Mesenchymal stem cell (in vitro differentiated cells and primary cell): ENCODE measurements around the gene AK5.

Source experiments
- DNase-seq: peaks from one replicate; pipeline ENCODE4 v3.0.0-alpha.2; 2013
- H2AFZ ChIP-seq: one replicate; pipeline ENCODE4 v1.6.1; 2013; ENCODE audit warnings: low read depth, mild to moderate bottlenecking, control low read depth, inconsistent platforms, low read length, moderate library complexity
- H2AK5ac ChIP-seq: 2 replicates; pipeline ENCODE4 v1.6.1; 2013; ENCODE audit warnings: low read length, moderate library complexity, mild to moderate bottlenecking, inconsistent platforms; ENCODE audit not compliant: severe bottlenecking
- H2BK120ac ChIP-seq: one replicate; pipeline ENCODE4 v1.6.1; 2013; ENCODE audit warnings: low read depth, mild to moderate bottlenecking, inconsistent platforms, low read length, moderate library complexity
- H2BK12ac ChIP-seq, 2 experiments: one replicate each; pipeline ENCODE4 v1.6.1; 2013; ENCODE audit warnings: inconsistent platforms in 2 of 2, low read length in 2 of 2, mild to moderate bottlenecking in 2 of 2, moderate library complexity in 2 of 2, control low read depth in 1 of 2
- H2BK15ac ChIP-seq: one replicate; pipeline ENCODE4 v1.6.1; 2013; ENCODE audit warnings: mild to moderate bottlenecking, low read depth, inconsistent platforms; ENCODE audit not compliant: poor library complexity, severe bottlenecking
- H2BK5ac ChIP-seq: 2 replicates; pipeline ENCODE4 v1.6.1; 2013; ENCODE audit warnings: low read depth, mild to moderate bottlenecking, low read length, control low read depth, inconsistent platforms; ENCODE audit not compliant: poor library complexity, severe bottlenecking
- H3K14ac ChIP-seq, 2 experiments: one replicate each; pipeline ENCODE4 v1.6.1; 2013; ENCODE audit warnings: inconsistent platforms in 2 of 2, low read length in 2 of 2, control low read depth in 1 of 2, mild to moderate bottlenecking in 1 of 2, moderate library complexity in 1 of 2
- H3K18ac ChIP-seq, 2 experiments: one replicate each; pipeline ENCODE4 v1.6.1; 2013; ENCODE audit warnings: inconsistent platforms in 2 of 2, low read length in 2 of 2, control low read depth in 1 of 2, low read depth in 1 of 2, mild to moderate bottlenecking in 1 of 2
- H3K23ac ChIP-seq, 2 experiments: one replicate each; pipeline ENCODE4 v1.6.1; 2013; ENCODE audit warnings: inconsistent platforms in 2 of 2, low read length in 2 of 2, mild to moderate bottlenecking in 2 of 2, moderate library complexity in 2 of 2, control low read depth in 1 of 2
- H3K27ac ChIP-seq: 2 replicates; pipeline ENCODE4 v1.5.1; 2013; ENCODE audit warnings: mild to moderate bottlenecking, moderate library complexity, low read length, control low read depth, inconsistent platforms; ENCODE audit not compliant: poor library complexity, severe bottlenecking
- H3K27me3 ChIP-seq, 2 experiments: 2 replicates each; pipeline versions ENCODE4 v1.6.1 to v1.7.0; 2013; ENCODE audit warnings: low read length in 2 of 2, mild to moderate bottlenecking in 2 of 2, moderate library complexity in 2 of 2, control low read depth in 1 of 2, inconsistent platforms in 1 of 2; ENCODE audit not compliant: control insufficient read depth in 1 of 2, insufficient read depth in 1 of 2
- H3K36me3 ChIP-seq, 2 experiments: 2 replicates each; pipeline versions ENCODE4 v1.6.1 to v1.7.0; 2013; ENCODE audit warnings: low read length in 2 of 2, control low read depth in 1 of 2, inconsistent platforms in 1 of 2, low read depth in 1 of 2, mild to moderate bottlenecking in 1 of 2; ENCODE audit not compliant: insufficient read depth in 2 of 2, control insufficient read depth in 1 of 2
- H3K4ac ChIP-seq, 2 experiments: one replicate each; pipeline ENCODE4 v1.6.1; 2013; ENCODE audit warnings: inconsistent platforms in 2 of 2, low read length in 2 of 2, mild to moderate bottlenecking in 2 of 2, moderate library complexity in 2 of 2, control low read depth in 1 of 2, low read depth in 1 of 2
- H3K4me1 ChIP-seq: 2 replicates; pipeline ENCODE4 v1.6.1; 2013; ENCODE audit warnings: low read depth, low read length, control low read depth; ENCODE audit not compliant: control insufficient read depth, insufficient read depth
- H3K4me2 ChIP-seq: 2 replicates; pipeline ENCODE4 v1.6.1; 2013; ENCODE audit warnings: low read length, mild to moderate bottlenecking, inconsistent platforms; ENCODE audit not compliant: poor library complexity, severe bottlenecking
- H3K4me3 ChIP-seq, 2 experiments: 2 replicates each; pipeline versions ENCODE4 v1.5.1 to v1.7.0; 2013; ENCODE audit warnings: low read length in 2 of 2, mild to moderate bottlenecking in 2 of 2, control low read depth in 1 of 2, low read depth in 1 of 2; ENCODE audit not compliant: insufficient read depth in 1 of 2
- H3K79me1 ChIP-seq: replicated peaks from 2 replicates; pipeline ENCODE4 v1.6.1; 2013; ENCODE audit warnings: mild to moderate bottlenecking, control low read depth, low read length, inconsistent platforms; ENCODE audit not compliant: poor library complexity, severe bottlenecking
- H3K9ac ChIP-seq: 2 replicates; pipeline ENCODE4 v1.7.0; 2013; ENCODE audit warnings: mild to moderate bottlenecking, low read length, moderate library complexity
- H3K9me3 ChIP-seq: 2 replicates; pipeline ENCODE4 v1.7.0; 2013; ENCODE audit warnings: mild to moderate bottlenecking, low read length; ENCODE audit not compliant: control insufficient read depth
- H4K8ac ChIP-seq: one replicate; pipeline ENCODE4 v1.6.1; 2013; ENCODE audit warnings: inconsistent platforms, mild to moderate bottlenecking, low read length, moderate library complexity
- H4K91ac ChIP-seq: one replicate; pipeline ENCODE4 v1.6.1; 2013; ENCODE audit warnings: mild to moderate bottlenecking, low read length, inconsistent platforms
- WGBS: methylation state at CpG from one replicate; pipeline ENCODE4 v1.1.7; 2013; ENCODE audit warnings: mixed read lengths; 5-methylcytosine and 5-hydroxymethylcytosine counted together

AK5 gene

DNA sequence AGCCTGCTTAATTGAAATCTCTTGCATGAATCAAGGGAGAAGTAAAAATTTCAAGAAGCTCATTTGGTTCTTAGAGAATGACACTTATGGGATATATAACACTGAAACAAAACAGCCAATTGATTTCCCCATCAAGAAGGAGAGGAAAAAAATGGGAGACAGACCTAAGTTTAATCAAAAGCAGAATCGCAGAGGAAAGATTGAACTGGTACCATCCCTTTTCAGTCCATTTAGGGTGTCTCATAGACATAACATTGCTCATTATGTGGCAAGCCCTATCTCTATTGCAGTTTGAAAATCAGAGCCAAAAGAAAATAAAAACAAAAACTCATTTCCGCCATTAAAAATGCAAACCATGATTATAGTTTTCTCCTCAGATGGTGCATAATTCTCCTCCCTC, 119.6 kb downstream of the AK5 start:
- H4K8ac ChIP-seq: no peak overlapping the region
- H3K4me1 ChIP-seq: no peaks in the 10 kb centered on the region
- DNase-seq: no peak
- H2BK120ac ChIP-seq: no peak overlapping the region
- peaks cover 14% of the 10 kb centered on the region for H3K79me1 ChIP-seq
- H4K91ac ChIP-seq: no peak overlapping the region
- 100% methylated on average over 2 of the region's 2 CpGs for WGBS
- H3K4me3 ChIP-seq: no peak overlapping the region
- H3K36me3 ChIP-seq: no peaks in the 10 kb centered on the region
- H2BK12ac ChIP-seq: no peak overlapping the region
- no peak overlapping the region for H2AFZ ChIP-seq
- H3K9ac ChIP-seq: no peak overlapping the region
- H3K4ac ChIP-seq: no peak overlapping the region
- H2BK5ac ChIP-seq: no peak overlapping the region
- no peaks in the 10 kb centered on the region for H3K9me3 ChIP-seq
- no peak overlapping the region for H3K18ac ChIP-seq
- no peaks in the 10 kb centered on the region for H3K27me3 ChIP-seq
- no peak overlapping the region for H3K4me2 ChIP-seq
- no peak overlapping the region for H2AK5ac ChIP-seq
- H2BK15ac ChIP-seq: no peak overlapping the region
- no peak overlapping the region for H3K27ac ChIP-seq
- no peak overlapping the region for H3K23ac ChIP-seq
- H3K14ac ChIP-seq: no peak overlapping the region

DNA sequence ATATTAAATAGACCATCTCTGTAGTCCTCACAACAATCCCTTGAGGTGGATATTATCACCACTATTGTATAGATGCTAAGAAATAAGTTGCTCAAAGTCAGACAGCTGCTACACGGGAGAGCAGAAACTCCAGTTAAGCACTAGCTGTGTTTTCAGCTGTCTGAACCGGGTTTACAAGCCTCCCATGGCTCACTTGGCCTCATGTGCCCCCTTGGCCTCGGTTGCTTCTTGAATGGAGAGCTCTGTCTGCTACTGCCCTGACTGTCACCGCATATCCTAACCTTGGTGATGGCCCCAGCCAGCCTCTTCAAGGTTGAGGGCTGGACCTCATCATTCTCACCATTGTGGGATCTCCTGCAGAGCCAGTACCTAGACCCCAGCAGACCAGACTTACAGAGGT, 123.4 kb downstream of the AK5 start:
- H3K9ac ChIP-seq: no peak overlapping the region
- H3K23ac ChIP-seq: no peak overlapping the region
- no peak overlapping the region for H3K4me3 ChIP-seq
- no peaks in the 10 kb centered on the region for H3K36me3 ChIP-seq
- no peak overlapping the region for H4K8ac ChIP-seq
- no peak overlapping the region for H3K18ac ChIP-seq
- no peak overlapping the region for H3K4me2 ChIP-seq
- no peak for DNase-seq
- H3K27me3 ChIP-seq: no peaks in the 10 kb centered on the region
- no peak overlapping the region for H2AFZ ChIP-seq
- no peak overlapping the region for H2AK5ac ChIP-seq
- peaks cover 7% of the 10 kb centered on the region for H3K79me1 ChIP-seq
- H2BK120ac ChIP-seq: no peak overlapping the region
- H2BK15ac ChIP-seq: no peak overlapping the region
- H3K9me3 ChIP-seq: no peaks in the 10 kb centered on the region
- no peak overlapping the region for H3K4ac ChIP-seq
- peak overlapping the region in 1 of 2 experiments; percentile 7 for H2BK12ac ChIP-seq
- H3K4me1 ChIP-seq: no peaks in the 10 kb centered on the region
- no peak overlapping the region for H3K14ac ChIP-seq
- 92% methylated on average over 4 of the region's 4 CpGs for WGBS
- H3K27ac ChIP-seq: no peak overlapping the region
- H2BK5ac ChIP-seq: no peak overlapping the region
- H4K91ac ChIP-seq: no peak overlapping the region

DNA sequence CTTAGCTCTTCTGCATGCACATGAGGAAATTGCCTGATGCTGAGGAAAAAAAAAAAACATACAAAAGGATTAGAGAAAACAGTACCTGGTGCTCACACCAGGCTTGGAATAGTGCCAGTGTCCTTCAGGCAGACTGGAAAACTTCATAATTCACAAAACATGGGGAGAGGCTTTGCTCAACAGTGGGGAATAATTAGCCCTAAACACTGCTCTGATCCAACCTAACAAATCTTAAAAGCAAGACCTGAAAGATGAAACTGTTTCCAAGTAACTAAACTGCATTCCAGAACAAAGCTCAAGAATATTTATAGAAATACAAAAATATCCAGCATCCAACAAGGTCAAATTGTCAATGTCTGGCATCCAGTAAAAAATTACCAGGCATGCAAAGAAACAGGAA, 124.8 kb downstream of the AK5 start:
- peaks cover 9% of the 10 kb centered on the region for H3K79me1 ChIP-seq
- H2AK5ac ChIP-seq: no peak overlapping the region
- no peak overlapping the region for H3K4me3 ChIP-seq
- H2BK120ac ChIP-seq: no peak overlapping the region
- H2AFZ ChIP-seq: no peak overlapping the region
- no peak overlapping the region for H4K8ac ChIP-seq
- no peak overlapping the region for H3K4ac ChIP-seq
- H3K27ac ChIP-seq: peak overlapping the region; percentile 41
- peak; percentile 14 for DNase-seq
- H2BK15ac ChIP-seq: no peak overlapping the region
- no peaks in the 10 kb centered on the region for H3K4me1 ChIP-seq
- no peaks in the 10 kb centered on the region for H3K9me3 ChIP-seq
- no peak overlapping the region for H3K23ac ChIP-seq
- H3K27me3 ChIP-seq: no peaks in the 10 kb centered on the region
- H3K9ac ChIP-seq: no peak overlapping the region
- no peak overlapping the region for H3K14ac ChIP-seq
- no peak overlapping the region for H4K91ac ChIP-seq
- H3K18ac ChIP-seq: no peak overlapping the region
- H3K4me2 ChIP-seq: no peak overlapping the region
- H2BK12ac ChIP-seq: no peak overlapping the region
- H2BK5ac ChIP-seq: no peak overlapping the region
- no peaks in the 10 kb centered on the region for H3K36me3 ChIP-seq

DNA sequence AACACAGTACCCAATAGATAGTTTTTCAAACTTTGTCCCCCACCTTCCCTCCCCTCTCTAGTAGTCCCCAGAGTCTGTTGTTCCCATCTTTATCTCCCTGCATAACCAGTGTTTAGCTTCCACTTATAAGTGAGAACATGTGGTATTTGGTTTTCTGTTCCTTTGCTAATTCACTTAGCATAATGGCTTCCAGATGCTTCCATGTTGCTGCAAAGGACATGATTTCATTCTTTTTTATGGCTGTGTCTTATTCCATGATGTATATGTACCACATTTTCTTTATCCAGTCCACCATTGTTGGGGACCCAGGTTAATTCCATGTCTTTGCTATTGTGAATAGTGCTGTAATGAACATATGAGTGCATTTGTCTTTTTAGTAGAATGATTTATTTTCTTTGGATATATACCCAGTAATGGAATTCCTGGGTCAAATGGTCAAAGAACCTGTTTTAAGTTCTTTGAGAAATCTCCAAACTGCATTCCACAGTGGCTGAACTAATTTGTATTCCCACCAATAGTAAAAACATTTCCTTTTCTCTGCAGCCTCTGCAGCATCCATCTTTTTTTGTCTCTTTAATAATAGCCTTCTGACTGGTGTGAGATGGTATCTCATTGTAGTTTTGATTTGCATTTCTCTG, 126.0 kb downstream of the AK5 start:
- Histone ChIP-seq H2BK12ac (no peak overlapping the region), H3K14ac (no peak overlapping the region), H4K8ac (no peak overlapping the region), H3K4ac (no peak overlapping the region), H3K36me3 (peaks cover 0 to 2% of the 10 kb centered on the region in 2 experiments), H3K4me2 (no peak overlapping the region), H2BK5ac (no peak overlapping the region), H2AK5ac (no peak overlapping the region), H3K23ac (no peak overlapping the region), H3K9me3 (no peaks in the 10 kb centered on the region), H3K4me3 (no peak overlapping the region), H3K4me1 (peaks cover 4% of the 10 kb centered on the region), H2BK120ac (no peak overlapping the region), H2BK15ac (no peak overlapping the region), H3K79me1 (peaks cover 13% of the 10 kb centered on the region), H3K27me3 (no peaks in the 10 kb centered on the region), H3K18ac (no peak overlapping the region), H4K91ac (no peak overlapping the region), H3K9ac (no peak overlapping the region), H2AFZ (no peak overlapping the region), H3K27ac (peak overlapping the region; percentile 8)
- DNase-seq: no peak
